Body of pancreas (tissue), 4 donors: ENCODE measurements around the gene KANK4. TPM values are rescaled to one million over a fixed set of nuclear protein-coding genes. Genes with fewer than 3 reads are reported as not detected.
"Not testable (repeated sequence)": the region's sequence is repeated elsewhere in the genome, so short reads cannot be mapped to it uniquely, and the experiment has no call there.

Source experiments
- ATAC-seq: fragments of 150-250 bp; one replicate; pipeline ENCODE4 v1.9.1; 2016
- DNase-seq, 4 donors: peaks; one replicate each; pipeline ENCODE4 v3.0.0-alpha.2; 2019
- H3K27ac ChIP-seq, 4 donors: fragments of 200-600 bp; sonication (generic); 1 replicate in 3 of 4; 2 replicates in 1 of 4; pipeline versions ENCODE4 v1.5.1 to v1.6.1; 2016 to 2019; ENCODE audit warnings: mild to moderate bottlenecking in 1 of 4, mixed read lengths in 1 of 4, moderate library complexity in 1 of 4
- H3K27me3 ChIP-seq, 2 donors: fragments of 200-600 bp; sonication (generic); one replicate each; pipeline ENCODE4 v1.6.0; 2016; ENCODE audit warnings: mild to moderate bottlenecking in 1 of 2
- H3K36me3 ChIP-seq, 2 donors: fragments of 200-600 bp; sonication (generic); replicated peaks in 1 of 2; 2 replicates each; pipeline ENCODE4 v1.5.1; 2016; ENCODE audit warnings: low read depth in 2 of 2; ENCODE audit not compliant: insufficient read depth in 1 of 2
- H3K4me1 ChIP-seq: fragments of 200-600 bp; sonication (generic); one replicate; pipeline ENCODE4 v1.6.0; 2016
- H3K4me3 ChIP-seq, 2 donors: fragments of 200-600 bp; sonication (generic); 1 replicate in 1 of 2; 2 replicates in 1 of 2; pipeline ENCODE4 v1.5.1; 2016 to 2019
- H3K9me3 ChIP-seq, 3 donors: fragments of 200-600 bp; sonication (generic); 1 replicate in 2 of 3; 2 replicates in 1 of 3; pipeline ENCODE4 v1.5.1; 2016
- CTCF ChIP-seq, 7 experiments: fragments of 450-650 bp in 4 of 7; fragments of 200-600 bp in 3 of 7; sonication (generic) in 3 of 7; IDR thresholded peaks; one replicate each; pipeline ENCODE4 v1.5.1; 2016 to 2019; ENCODE audit warnings: antibody characterized with exemption in 7 of 7
- POLR2A ChIP-seq, 3 donors: fragments of 450-650 bp; IDR thresholded peaks; one replicate each; pipeline ENCODE4 v1.6.1; 2016; ENCODE audit warnings: antibody characterized with exemption in 3 of 3, mild to moderate bottlenecking in 2 of 3
- WGBS, 2 donors: methylation state at CpG; one replicate each; pipeline ENCODE4 v1.1.5; 2017; 5-methylcytosine and 5-hydroxymethylcytosine counted together
- intact Hi-C: fragments of 100-400 bp; cut with DNase I; formaldehyde crosslinking; loops from one replicate; pipeline ENCODE4 v1.15.1; 2023
- total RNA-seq, 2 donors: library from RNA; depleted of rRNA; stranded (reverse); fragments of >200 nt; gene quantifications; one replicate each; pipeline ENCODE4 v1.1.0, GENCODE V29; 2016

Gene KANK4
- total RNA-seq, 2 donors from 2014 or later: 9.1 to 23.7 TPM

GRCh38 chr1:62240651-62241370 lies 78.4 kb downstream of the KANK4 start:
- Histone ChIP-seq H3K27ac (no peak overlapping the region), H3K4me1 (peaks cover 12% of the 10 kb centered on the region), H3K9me3 (no peaks in the 10 kb centered on the region), H3K4me3 (no peak overlapping the region), H3K27me3 (no peaks in the 10 kb centered on the region), H3K36me3 (no peaks in the 10 kb centered on the region)
- TF ChIP-seq CTCF (IDR thresholded peaks at IDR 0.05) (no peak), POLR2A (IDR thresholded peaks at IDR 0.05) (no peak)
- WGBS, 2 donors: 64 to 75% methylated on average over 9 of the region's 9 CpGs
- no peak for ATAC-seq
- DNase-seq: no peak
- intact Hi-C loops: no loop called here

- H3K4me3 ChIP-seq, H3K27ac ChIP-seq, H3K27me3 ChIP-seq, ATAC-seq, intact Hi-C loops, H3K36me3 ChIP-seq, H3K9me3 ChIP-seq, DNase-seq: not testable (repeated sequence)
- H3K4me1 ChIP-seq: peaks cover 12% of the 10 kb centered on the region
- 97 to 98% methylated on average over 3 of the region's 3 CpGs for WGBS, 2 donors
Observed at GRCh38 chr1:62239652-62240403, 79.4 kb downstream of the KANK4 start.

GRCh38 chr1:62238507-62238906 lies 80.7 kb downstream of the KANK4 start:
- WGBS, 2 donors: 95 to 99% methylated on average over 9 of the region's 9 CpGs
- intact Hi-C loops: no loop called here
- no peak for TF ChIP-seq CTCF (IDR thresholded peaks at IDR 0.05)
- TF ChIP-seq POLR2A (IDR thresholded peaks at IDR 0.05): no peak
- Histone ChIP-seq H3K27me3 (no peaks in the 10 kb centered on the region), H3K9me3 (no peaks in the 10 kb centered on the region), H3K4me3 (no peak overlapping the region), H3K27ac (no peak overlapping the region), H3K36me3 (no peaks in the 10 kb centered on the region), H3K4me1 (peaks cover 12% of the 10 kb centered on the region)
- ATAC-seq (no peak), DNase-seq (no peak)

- Histone ChIP-seq H3K4me3 (no peak overlapping the region), H3K27me3 (no peaks in the 10 kb centered on the region), H3K4me1 (peaks cover 12% of the 10 kb centered on the region), H3K36me3 (no peaks in the 10 kb centered on the region), H3K9me3 (no peaks in the 10 kb centered on the region), H3K27ac (no peak overlapping the region)
- TF ChIP-seq POLR2A (IDR thresholded peaks at IDR 0.05) (no peak), CTCF (IDR thresholded peaks at IDR 0.05) (no peak)
- intact Hi-C loops: no loop called here
- DNase-seq: no peak
- ATAC-seq: no peak
- WGBS, 2 donors: 75 to 83% methylated on average over 8 of the region's 8 CpGs
Observed at GRCh38 chr1:62237950-62238374, 81.3 kb downstream of the KANK4 start.

- 93 to 96% methylated on average over 4 of the region's 4 CpGs for WGBS, 2 donors
- no peak for TF ChIP-seq CTCF (IDR thresholded peaks at IDR 0.05)
- intact Hi-C loops: no loop called here
- peaks cover 12% of the 10 kb centered on the region for H3K4me1 ChIP-seq
- H3K9me3 ChIP-seq: no peaks in the 10 kb centered on the region
- H3K27me3 ChIP-seq: no peaks in the 10 kb centered on the region
- DNase-seq (no peak), ATAC-seq (no peak)
- no peaks in the 10 kb centered on the region for H3K36me3 ChIP-seq
- H3K4me3 ChIP-seq: no peak overlapping the region
- no peak overlapping the region for H3K27ac ChIP-seq
Observed at GRCh38 chr1:62237361-62237760, 81.9 kb downstream of the KANK4 start.
